GM18520 (cell line): Measurements from ENCODE around the gene KCNK13.

ENCODE experiments used
- ATAC-seq: cut with Tn5 transposase; IDR thresholded peaks from one replicate; pipeline ENCODE4 v1.9.1; 2021; ENCODE audit not compliant: unreplicated experiment

KCNK13 gene

GRCh38 chr14:90126260-90126659 lies 64.5 kb downstream of the KCNK13 start:
- ATAC-seq, result no peak

GRCh38 chr14:90132821-90133570 lies 71.2 kb downstream of the KCNK13 start:
- no peak for ATAC-seq

DNA sequence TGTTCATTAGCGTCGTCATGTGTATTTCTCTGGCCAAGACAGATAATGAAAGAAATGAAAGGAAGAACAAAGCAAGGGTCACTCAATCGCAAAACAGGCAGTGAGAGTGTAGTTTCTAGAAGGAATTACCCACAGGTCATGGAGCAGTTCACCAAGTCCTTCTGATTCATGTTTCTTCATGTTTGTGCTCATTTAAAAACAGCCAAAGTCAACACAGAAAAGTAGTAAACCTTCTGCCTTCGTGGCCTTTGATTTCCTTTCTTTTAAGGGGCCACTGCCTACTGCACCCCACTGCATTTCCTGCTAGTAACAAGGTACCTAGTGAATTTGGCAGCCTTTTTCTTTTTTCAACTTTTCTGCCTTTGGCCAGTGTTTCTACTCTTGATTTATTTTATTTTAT lies 75.1 kb downstream of the KCNK13 start:
- no peak for ATAC-seq

DNA sequence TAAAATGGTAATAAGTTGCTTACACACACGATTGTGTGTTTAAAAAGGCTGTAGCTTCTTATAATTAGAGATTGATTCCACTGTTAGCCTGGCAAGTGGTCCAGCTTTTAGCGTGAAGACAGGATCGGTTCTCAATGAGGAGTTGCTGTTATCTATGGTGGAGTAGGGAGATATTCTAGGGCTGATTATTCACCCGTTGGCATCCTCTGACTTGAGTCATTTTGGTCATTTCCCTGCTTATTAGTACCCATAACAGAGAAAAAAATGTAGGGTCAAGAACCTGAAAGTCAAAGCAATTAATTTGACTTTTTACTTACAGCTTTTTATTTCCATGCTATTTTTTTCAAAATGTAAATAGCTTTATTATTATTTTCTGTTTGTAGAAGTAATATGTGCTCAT lies 76.0 kb downstream of the KCNK13 start:
- ATAC-seq, result no peak

- no peak for ATAC-seq
Observed at GRCh38 chr14:90139199-90139598, 77.4 kb downstream of the KCNK13 start.

DNA sequence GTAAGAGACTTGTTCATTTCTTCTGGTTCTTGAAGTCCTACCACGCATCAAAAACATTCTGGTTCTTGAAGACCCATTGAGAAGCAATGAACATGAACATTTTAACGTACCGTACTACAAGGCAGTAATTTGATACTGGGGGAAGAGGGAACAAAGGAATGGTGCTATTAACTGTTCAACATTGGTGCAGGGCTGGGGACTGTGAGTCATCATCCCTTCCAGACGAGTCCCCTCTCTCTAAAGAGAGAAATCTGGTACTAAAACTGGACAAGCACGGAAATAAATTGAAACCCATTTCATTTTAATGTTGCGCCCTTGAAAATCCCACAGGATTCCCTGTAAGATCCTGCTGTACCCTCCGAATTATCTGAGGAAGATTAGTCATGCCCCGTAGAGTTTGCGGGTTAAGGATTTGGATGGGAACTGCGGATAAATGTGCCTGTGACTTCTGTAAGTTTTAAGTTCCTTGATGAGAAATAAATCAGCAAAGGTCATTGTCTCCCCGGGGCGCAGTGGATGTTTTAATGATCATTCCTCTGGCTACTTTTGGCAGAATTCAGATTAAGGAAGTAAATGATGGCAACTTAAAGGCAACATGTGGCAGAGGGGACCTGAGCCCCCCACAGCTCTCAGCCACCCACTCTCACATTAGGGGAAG lies 78.6 kb downstream of the KCNK13 start:
- ATAC-seq, result no peak

DNA sequence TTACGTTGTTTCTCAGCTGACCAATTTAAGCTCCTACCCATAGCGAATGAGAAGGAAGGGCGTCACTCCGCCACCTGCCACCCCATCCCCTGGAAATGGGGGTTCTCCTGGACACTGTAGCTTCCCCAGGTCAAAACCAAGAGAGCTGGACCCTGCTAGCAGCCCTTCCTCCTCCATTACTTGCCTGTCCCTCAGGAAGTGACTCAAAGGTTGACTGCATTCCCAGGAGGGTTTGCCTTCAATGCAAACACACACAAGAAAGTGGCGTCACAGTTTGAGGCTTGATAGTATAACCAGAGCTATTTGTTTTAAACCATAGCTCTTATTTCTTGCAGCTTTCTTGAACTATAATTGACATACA lies 79.1 kb downstream of the KCNK13 start:
- no peak for ATAC-seq

GRCh38 chr14:90153429-90153828 lies 91.6 kb downstream of the KCNK13 start:
- ATAC-seq, result no peak

- ATAC-seq, result no peak
Observed at GRCh38 chr14:90154110-90154509, 92.3 kb downstream of the KCNK13 start.

DNA sequence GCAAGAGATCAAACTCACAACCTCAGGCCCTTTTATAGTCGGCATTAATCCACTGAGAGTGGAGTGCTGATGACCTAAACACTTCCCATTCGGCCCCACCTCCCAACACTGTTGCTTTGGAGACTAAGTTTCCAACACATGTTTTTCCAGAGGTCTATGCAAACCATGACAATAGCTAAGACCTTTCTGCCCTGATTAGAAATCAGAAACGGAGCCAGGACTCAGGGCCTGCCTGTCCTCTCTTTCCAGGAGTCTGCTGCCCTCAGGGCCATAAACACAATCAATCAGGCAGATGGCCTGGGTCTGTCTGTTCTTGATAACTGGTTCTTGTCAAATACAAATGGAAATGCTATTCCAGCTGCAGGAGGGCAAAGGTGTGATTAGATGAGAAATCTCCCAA lies 97.4 kb downstream of the KCNK13 start:
- no peak for ATAC-seq

- no peak for ATAC-seq
Observed at GRCh38 chr14:90159688-90160087, 97.9 kb downstream of the KCNK13 start.

DNA sequence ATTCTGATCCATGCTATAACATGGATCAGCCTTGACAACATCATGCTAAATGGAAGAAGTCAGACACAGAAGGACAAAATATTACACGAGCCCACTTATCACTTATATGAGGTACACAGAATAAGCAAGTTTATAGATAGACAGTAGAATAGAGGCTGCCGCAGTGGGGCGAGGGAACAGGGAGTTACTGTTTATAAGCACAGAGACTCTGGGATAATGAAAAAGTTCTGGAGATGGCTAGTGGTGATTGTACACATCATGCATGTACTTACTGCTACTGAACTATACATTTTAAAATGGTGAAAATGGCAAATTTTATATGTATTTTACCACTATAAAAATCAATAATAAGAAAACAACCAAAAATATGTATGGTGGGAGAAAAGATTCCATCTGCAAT lies 99.3 kb downstream of the KCNK13 start:
- no peak for ATAC-seq

GRCh38 chr14:90168425-90169105 lies 106.8 kb downstream of the KCNK13 start:
- ATAC-seq, result no peak

GRCh38 chr14:90175631-90176030 lies 113.8 kb downstream of the KCNK13 start:
- ATAC-seq, result no peak

GRCh38 chr14:90177539-90178189 lies 115.9 kb downstream of the KCNK13 start:
- ATAC-seq, result no peak

- no peak for ATAC-seq
Observed at GRCh38 chr14:90179357-90179756, 117.6 kb downstream of the KCNK13 start.

GRCh38 chr14:90179809-90180779 lies 118.3 kb downstream of the KCNK13 start:
- no peak for ATAC-seq

- ATAC-seq, result no peak
Observed at GRCh38 chr14:90184094-90184493, 122.3 kb downstream of the KCNK13 start.

DNA sequence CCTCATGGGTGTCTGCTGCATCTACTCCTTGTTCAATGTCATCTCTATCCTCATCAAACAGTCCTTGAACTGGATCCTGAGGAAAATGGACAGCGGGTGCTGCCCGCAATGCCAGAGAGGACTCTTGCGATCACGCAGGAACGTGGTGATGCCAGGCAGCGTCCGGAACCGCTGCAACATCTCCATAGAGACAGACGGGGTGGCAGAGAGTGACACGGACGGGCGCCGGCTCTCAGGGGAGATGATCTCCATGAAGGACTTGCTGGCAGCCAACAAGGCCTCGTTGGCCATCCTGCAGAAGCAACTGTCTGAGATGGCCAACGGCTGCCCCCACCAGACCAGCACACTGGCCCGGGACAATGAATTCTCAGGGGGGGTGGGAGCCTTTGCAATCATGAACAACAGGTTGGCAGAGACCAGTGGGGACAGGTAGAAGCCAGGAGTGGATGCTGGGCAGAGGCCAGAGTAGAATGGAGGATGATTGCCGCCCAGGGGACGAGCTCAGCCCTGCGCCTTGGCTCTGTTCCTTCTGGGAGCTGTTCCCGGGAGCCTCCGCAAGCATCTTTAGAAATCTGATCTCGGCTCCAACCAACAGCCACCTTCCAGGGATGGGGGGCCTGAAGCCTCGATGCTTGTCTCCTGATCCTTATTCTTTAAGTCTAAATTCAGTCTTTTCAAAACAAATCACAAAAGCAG lies 122.9 kb downstream of the KCNK13 start:
- ATAC-seq, result no peak

- ATAC-seq, result no peak
Observed at GRCh38 chr14:90188588-90188987, 126.8 kb downstream of the KCNK13 start.
